BJ (cell line): ENCODE data around the gene STAP2. TPM values are rescaled to one million over a fixed set of nuclear protein-coding genes. Genes with fewer than 3 reads are reported as not detected.

Source experiments
- CTCF ChIA-PET: fragments of 350-600 bp; formaldehyde crosslinking; extraction: SDS; loops from one replicate; lab custom pipeline; 2021; ENCODE audit warnings: antibody characterized with exemption, inconsistent platforms; lab: Yijun Ruan, JAX
- POLR2A ChIA-PET: fragments of 300-600 bp; sonication (Branson Sonifier 250); formaldehyde crosslinking; extraction: SDS; loops from one replicate; lab custom pipeline; 2021; ENCODE audit warnings: antibody characterized with exemption; lab: Charles Lee
- DNase-seq: peaks from one replicate; pipeline ENCODE4 v3.0.0-alpha.2; 2011; ENCODE audit warnings: low read depth
- H3K27me3 ChIP-seq: 2 replicates; pipeline ENCODE4 v1.6.0; 2011; ENCODE audit warnings: low read length; ENCODE audit not compliant: control insufficient read depth, insufficient read depth
- H3K36me3 ChIP-seq: 2 replicates; pipeline ENCODE4 v1.5.1; 2011; ENCODE audit warnings: low read length; ENCODE audit not compliant: control insufficient read depth, insufficient read depth
- H3K4me3 ChIP-seq: 2 replicates; pipeline ENCODE4 v1.5.1; 2011; ENCODE audit warnings: low read depth, mild to moderate bottlenecking, control low read depth, low read length
- polyA plus RNA-seq: library from polyadenylated mRNA; depleted of rRNA; stranded (reverse); fragments of >200 nt; gene quantifications from 2 replicates; pipeline ENCODE4 v1.2.3, GENCODE V29; 2011
- TF ChIP-seq, protein P1 (sequence below): IDR thresholded peaks from 2 replicates; pipeline ENCODE4 v1.5.1; 2011; ENCODE audit warnings: low read depth, mild to moderate bottlenecking, control low read depth, inconsistent platforms, low read length, moderate library complexity; ENCODE audit not compliant: insufficient read depth

The STAP2 gene
- polyA plus RNA-seq, 1 experiment, result 7.8 TPM

- TF ChIP-seq, protein P1, sequence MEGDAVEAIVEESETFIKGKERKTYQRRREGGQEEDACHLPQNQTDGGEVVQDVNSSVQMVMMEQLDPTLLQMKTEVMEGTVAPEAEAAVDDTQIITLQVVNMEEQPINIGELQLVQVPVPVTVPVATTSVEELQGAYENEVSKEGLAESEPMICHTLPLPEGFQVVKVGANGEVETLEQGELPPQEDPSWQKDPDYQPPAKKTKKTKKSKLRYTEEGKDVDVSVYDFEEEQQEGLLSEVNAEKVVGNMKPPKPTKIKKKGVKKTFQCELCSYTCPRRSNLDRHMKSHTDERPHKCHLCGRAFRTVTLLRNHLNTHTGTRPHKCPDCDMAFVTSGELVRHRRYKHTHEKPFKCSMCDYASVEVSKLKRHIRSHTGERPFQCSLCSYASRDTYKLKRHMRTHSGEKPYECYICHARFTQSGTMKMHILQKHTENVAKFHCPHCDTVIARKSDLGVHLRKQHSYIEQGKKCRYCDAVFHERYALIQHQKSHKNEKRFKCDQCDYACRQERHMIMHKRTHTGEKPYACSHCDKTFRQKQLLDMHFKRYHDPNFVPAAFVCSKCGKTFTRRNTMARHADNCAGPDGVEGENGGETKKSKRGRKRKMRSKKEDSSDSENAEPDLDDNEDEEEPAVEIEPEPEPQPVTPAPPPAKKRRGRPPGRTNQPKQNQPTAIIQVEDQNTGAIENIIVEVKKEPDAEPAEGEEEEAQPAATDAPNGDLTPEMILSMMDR, result no peak
- H3K4me3 ChIP-seq, result no peak overlapping the region
- CTCF ChIA-PET, result interaction anchor here (0.6 to 5.3 kb wide), 11 partner anchors 9 to 79 kb away, joined by 3 to 33 read pairs (median 5); partner anchors contain the start of gene SH3GL1
- no peak for DNase-seq
- POLR2A ChIA-PET, result no interaction called here
- H3K27me3 ChIP-seq, result no peaks in the 10 kb centered on the region
- peaks cover 3% of the 10 kb centered on the region for H3K36me3 ChIP-seq
Measured at GRCh38 chr19:4376028-4376670, 37.5 kb upstream of the STAP2 start.

- no peak overlapping the region for H3K4me3 ChIP-seq
Measured at GRCh38 chr19:4375164-4376027, 36.8 kb upstream of the STAP2 start.

GRCh38 chr19:4374498-4375163 is 36.0 kb upstream of the STAP2 start:
- ChIA-PET POLR2A (no interaction called here), CTCF (interaction anchor here (0.7 to 5.3 kb wide), 14 partner anchors 8 to 128 kb away, joined by 3 to 33 read pairs (median 6); partner anchors contain the start of genes SH3GL1 and YJU2)
- TF ChIP-seq, protein P1, result peak; percentile 24
- Histone ChIP-seq H3K4me3 (no peak overlapping the region), H3K27me3 (no peaks in the 10 kb centered on the region), H3K36me3 (peaks cover 4% of the 10 kb centered on the region)
- DNase-seq, result peak; percentile 65

More at GRCh38 chr19:4375164-4376027, 36.8 kb upstream of the STAP2 start:
- TF ChIP-seq, protein P1, result peak; percentile 56
- H3K36me3 ChIP-seq, result peaks cover 3% of the 10 kb centered on the region
- CTCF ChIA-PET, result interaction anchor here (0.6 to 5.3 kb wide), 14 partner anchors 9 to 129 kb away, joined by 3 to 33 read pairs (median 6); partner anchors contain the start of genes SH3GL1 and YJU2
- POLR2A ChIA-PET, result no interaction called here
- DNase-seq, result no peak
- H3K27me3 ChIP-seq, result no peaks in the 10 kb centered on the region

GRCh38 chr19:4373601-4374497 is 35.2 kb upstream of the STAP2 start:
- DNase-seq, result peak; percentile 35
- H3K36me3 ChIP-seq, result peaks cover 4% of the 10 kb centered on the region
- H3K4me3 ChIP-seq, result no peak overlapping the region
- no peaks in the 10 kb centered on the region for H3K27me3 ChIP-seq
- CTCF ChIA-PET, result interaction anchor here (0.7 to 5.3 kb wide), 8 partner anchors 9 to 107 kb away, joined by 3 to 33 read pairs (median 8); partner anchors contain the start of gene SH3GL1
- TF ChIP-seq, protein P1, result no peak
- POLR2A ChIA-PET, result no interaction called here
